ENCODE measurements around the gene CPT1C. TPM values are rescaled to one million over a fixed set of nuclear protein-coding genes. Genes with fewer than 3 reads are reported as not detected.

CPT1C gene
- total RNA-seq, 1 experiment from 2014 or later = 2.0 TPM

GRCh38 chr19:49664171-49665035, 26.5 kb upstream of the CPT1C start:
- peak overlapping the region; percentile 93 for H3K4me3 Mint-ChIP-seq (ENCODE audit: unreplicated experiment)
- TF ChIP-seq, protein P1, sequence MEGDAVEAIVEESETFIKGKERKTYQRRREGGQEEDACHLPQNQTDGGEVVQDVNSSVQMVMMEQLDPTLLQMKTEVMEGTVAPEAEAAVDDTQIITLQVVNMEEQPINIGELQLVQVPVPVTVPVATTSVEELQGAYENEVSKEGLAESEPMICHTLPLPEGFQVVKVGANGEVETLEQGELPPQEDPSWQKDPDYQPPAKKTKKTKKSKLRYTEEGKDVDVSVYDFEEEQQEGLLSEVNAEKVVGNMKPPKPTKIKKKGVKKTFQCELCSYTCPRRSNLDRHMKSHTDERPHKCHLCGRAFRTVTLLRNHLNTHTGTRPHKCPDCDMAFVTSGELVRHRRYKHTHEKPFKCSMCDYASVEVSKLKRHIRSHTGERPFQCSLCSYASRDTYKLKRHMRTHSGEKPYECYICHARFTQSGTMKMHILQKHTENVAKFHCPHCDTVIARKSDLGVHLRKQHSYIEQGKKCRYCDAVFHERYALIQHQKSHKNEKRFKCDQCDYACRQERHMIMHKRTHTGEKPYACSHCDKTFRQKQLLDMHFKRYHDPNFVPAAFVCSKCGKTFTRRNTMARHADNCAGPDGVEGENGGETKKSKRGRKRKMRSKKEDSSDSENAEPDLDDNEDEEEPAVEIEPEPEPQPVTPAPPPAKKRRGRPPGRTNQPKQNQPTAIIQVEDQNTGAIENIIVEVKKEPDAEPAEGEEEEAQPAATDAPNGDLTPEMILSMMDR (IDR thresholded peaks at IDR 0.05; ENCODE audit: insufficient read depth in 1 of 2, low read depth in 1 of 2, low read length in 1 of 2, severe bottlenecking in 1 of 2, unreplicated experiment in 1 of 2) = no peak
- Histone ChIP-seq H3K4me3 (ENCODE audit: low read depth, low read length) (peak overlapping the region; percentile 86), H3K36me3 (ENCODE audit: control insufficient read depth, insufficient read depth, low read length) (peaks cover 10% of the 10 kb centered on the region), H3K27me3 (replicated peaks; ENCODE audit: control insufficient read depth, insufficient read depth, low read length) (no peaks in the 10 kb centered on the region), H3K4me1 (peaks cover 13% of the 10 kb centered on the region; the same call in 1 of the 2 replicates), H3K9me3 (peaks cover 8% of the 10 kb centered on the region)
- H3K4me1 Mint-ChIP-seq (ENCODE audit: low read depth, unreplicated experiment) = peaks cover 18% of the 10 kb centered on the region
- POLR2A ChIA-PET = interaction anchor here (0.6 to 2.6 kb wide), 8 partner anchors 12 to 514 kb away, joined by 3 to 24 read pairs (median 6); partner anchors contain the start of genes NOSIP, PRMT1, PRRG2 and RPS11
- H3K27ac Mint-ChIP-seq (ENCODE audit: unreplicated experiment) = peak overlapping the region; percentile 89
- no peaks in the 10 kb centered on the region for H3K9me3 Mint-ChIP-seq (ENCODE audit: unreplicated experiment)
- CTCF ChIA-PET = interaction anchor here (0.6 to 2.0 kb wide), 6 partner anchors 9 to 94 kb away, joined by 4 to 14 read pairs (median 7); partner anchors contain the start of gene RRAS
- intact Hi-C loops (cut with micrococcal nuclease; ENCODE audit: unreplicated experiment) = loop anchor here (1.0 kb wide), 2 partner anchors 12 to 24 kb away; partner anchors contain the start of gene RRAS
- peaks cover 80% of the 10 kb centered on the region for H3K36me3 Mint-ChIP-seq (ENCODE audit: insufficient read depth, unreplicated experiment)
- BruUV-seq (replicated peaks) = no TSS peak
- peak; percentile 93 to 95 for DNase-seq
- H3K27me3 Mint-ChIP-seq (ENCODE audit: insufficient read depth, unreplicated experiment) = no peaks in the 10 kb centered on the region

DNA sequence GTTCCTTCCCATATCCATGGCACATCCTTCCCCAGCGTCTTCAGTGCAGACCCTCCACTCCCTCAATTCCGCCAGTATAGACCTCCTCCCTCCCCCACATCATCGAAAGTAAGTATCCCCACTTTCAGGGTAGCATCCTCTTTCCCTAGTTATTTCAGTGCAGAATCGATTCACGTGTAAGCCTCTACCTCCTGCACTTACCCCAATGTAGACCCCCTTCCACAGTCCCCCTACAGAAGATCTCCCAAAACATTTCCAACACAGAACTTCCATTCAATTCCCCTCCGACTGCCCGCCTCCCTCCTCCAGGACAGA, 25.9 kb upstream of the CPT1C start:
- no peaks in the 10 kb centered on the region for H3K27me3 Mint-ChIP-seq (ENCODE audit: insufficient read depth, unreplicated experiment)
- peaks cover 5% of the 10 kb centered on the region for H3K36me3 ChIP-seq (ENCODE audit: control insufficient read depth, insufficient read depth, low read length)
- peaks cover 5% of the 10 kb centered on the region for H3K9me3 ChIP-seq
- peak overlapping the region; percentile 93 for H3K4me3 Mint-ChIP-seq (ENCODE audit: unreplicated experiment)
- DNase-seq = no peak
- TF ChIP-seq, protein P1 (IDR thresholded peaks at IDR 0.05; ENCODE audit: insufficient read depth in 1 of 2, low read depth in 1 of 2, low read length in 1 of 2, severe bottlenecking in 1 of 2, unreplicated experiment in 1 of 2) = no peak
- intact Hi-C loops (cut with micrococcal nuclease; ENCODE audit: unreplicated experiment) = loop anchor here (1.0 kb wide), 2 partner anchors 11 to 25 kb away; partner anchors contain the start of gene RRAS
- peak overlapping the region; percentile 86 for H3K4me3 ChIP-seq (ENCODE audit: low read depth, low read length)
- no peaks in the 10 kb centered on the region for H3K27me3 ChIP-seq (replicated peaks; ENCODE audit: control insufficient read depth, insufficient read depth, low read length)
- peaks cover 80% of the 10 kb centered on the region for H3K36me3 Mint-ChIP-seq (ENCODE audit: insufficient read depth, unreplicated experiment)
- POLR2A ChIA-PET = interaction anchor here (0.6 to 2.6 kb wide), 5 partner anchors 10 to 25 kb away, joined by 4 to 24 read pairs (median 15); partner anchors contain the start of genes PRMT1, RRAS and SCAF1
- peaks cover 13% of the 10 kb centered on the region; the same call in 1 of the 2 replicates for H3K4me1 ChIP-seq
- BruUV-seq (replicated peaks) = no TSS peak
- peak overlapping the region; percentile 89 for H3K27ac Mint-ChIP-seq (ENCODE audit: unreplicated experiment)
- peaks cover 18% of the 10 kb centered on the region for H3K4me1 Mint-ChIP-seq (ENCODE audit: low read depth, unreplicated experiment)
- no peaks in the 10 kb centered on the region for H3K9me3 Mint-ChIP-seq (ENCODE audit: unreplicated experiment)
- CTCF ChIA-PET = interaction anchor here (0.5 to 2.0 kb wide), 5 partner anchors 11 to 171 kb away, joined by 4 to 14 read pairs (median 7); partner anchors contain the start of gene RRAS
